Large intestine (tissue), 3 donors: Measurements from ENCODE around the gene CMIP. TPM values are rescaled to one million over a fixed set of nuclear protein-coding genes. Genes with fewer than 3 reads are reported as not detected.
A peak's percentile ranks its signal among the peaks of the same experiment; 100 is the strongest.
"Not testable (repeated sequence)": the region's sequence is repeated elsewhere in the genome, so short reads cannot be mapped to it uniquely, and the experiment has no call there.

Source experiments
- DNase-seq, 2 donors: peaks; one replicate each; pipeline versions ENCODE4 v3.0.0 to v3.0.0-alpha.2; 2013
- H3K27ac ChIP-seq: one replicate; pipeline ENCODE4 v1.5.1; 2013; ENCODE audit warnings: low read length
- H3K27me3 ChIP-seq: 2 replicates; pipeline ENCODE4 v1.6.1; 2013; ENCODE audit warnings: low read length; ENCODE audit not compliant: control insufficient read depth, insufficient read depth
- H3K36me3 ChIP-seq: 2 replicates; pipeline ENCODE4 v1.6.1; 2013; ENCODE audit warnings: low read length; ENCODE audit not compliant: control insufficient read depth, insufficient read depth
- H3K4me1 ChIP-seq: one replicate; pipeline ENCODE4 v1.6.1; 2013; ENCODE audit warnings: low read length; ENCODE audit not compliant: control insufficient read depth, insufficient read depth
- H3K4me3 ChIP-seq: one replicate; pipeline ENCODE4 v1.5.1; 2013; ENCODE audit warnings: low read length
- H3K9me3 ChIP-seq: one replicate; pipeline ENCODE4 v1.6.1; 2013; ENCODE audit warnings: mild to moderate bottlenecking, low read depth, low read length, moderate library complexity; ENCODE audit not compliant: control insufficient read depth
- WGBS: methylation state at CpG from one replicate; pipeline ENCODE4 v1.1.5; 2013; ENCODE audit warnings: low lambda C conversion rate; ENCODE audit not compliant: insufficient coverage; 5-methylcytosine and 5-hydroxymethylcytosine counted together
- polyA plus RNA-seq: library from polyadenylated mRNA; unstranded; fragments of 120-200 nt; gene quantifications from one replicate; pipeline ENCODE4 v1.2.1, GENCODE V29; 2013

Gene CMIP
- polyA plus RNA-seq, 1 donor = 64.5 TPM

- no peak overlapping the region for H3K4me3 ChIP-seq
- H3K9me3 ChIP-seq = no peaks in the 10 kb centered on the region
- no peaks in the 10 kb centered on the region for H3K36me3 ChIP-seq
- H3K27me3 ChIP-seq = no peaks in the 10 kb centered on the region
- H3K27ac ChIP-seq = no peak overlapping the region
- 100% methylated on average over 1 of the region's 4 CpGs for WGBS
- no peak for DNase-seq
- H3K4me1 ChIP-seq = peaks cover 63% of the 10 kb centered on the region
Measured at GRCh38 chr16:81571175-81571574, 126.6 kb downstream of the CMIP start.

- H3K4me3 ChIP-seq = no peak overlapping the region
- no peaks in the 10 kb centered on the region for H3K9me3 ChIP-seq
- H3K27me3 ChIP-seq = no peaks in the 10 kb centered on the region
- WGBS = no CpG with 5 or more reads among the region's 24 CpGs
- H3K36me3 ChIP-seq = no peaks in the 10 kb centered on the region
- H3K4me1 ChIP-seq = peaks cover 58% of the 10 kb centered on the region
- peak overlapping the region; percentile 82 for H3K27ac ChIP-seq
- DNase-seq = no peak
Measured at GRCh38 chr16:81571592-81572385, 127.2 kb downstream of the CMIP start.

GRCh38 chr16:81572386-81573144, 128.0 kb downstream of the CMIP start:
- Histone ChIP-seq H3K27me3 (no peaks in the 10 kb centered on the region), H3K36me3 (no peaks in the 10 kb centered on the region), H3K4me3 (no peak overlapping the region), H3K4me1 (peaks cover 50% of the 10 kb centered on the region), H3K27ac (peak overlapping the region; percentile 82), H3K9me3 (no peaks in the 10 kb centered on the region)
- WGBS = no CpG with 5 or more reads among the region's 20 CpGs
- DNase-seq = peak; percentile 72 to 93

GRCh38 chr16:81573533-81574020, 129.0 kb downstream of the CMIP start:
- peaks cover 3% of the 10 kb centered on the region for H3K36me3 ChIP-seq
- no CpG with 5 or more reads among the region's 7 CpGs for WGBS
- H3K4me3 ChIP-seq = no peak overlapping the region
- H3K27ac ChIP-seq = peak overlapping the region; percentile 82
- no peaks in the 10 kb centered on the region for H3K9me3 ChIP-seq
- no peak for DNase-seq
- H3K4me1 ChIP-seq = peaks cover 40% of the 10 kb centered on the region
- no peaks in the 10 kb centered on the region for H3K27me3 ChIP-seq

- no CpG with 5 or more reads among the region's 7 CpGs for WGBS
- no peak for DNase-seq
- Histone ChIP-seq H3K27ac (peak overlapping the region; percentile 82), H3K9me3 (no peaks in the 10 kb centered on the region), H3K27me3 (no peaks in the 10 kb centered on the region), H3K36me3 (peaks cover 3% of the 10 kb centered on the region), H3K4me3 (no peak overlapping the region), H3K4me1 (peaks cover 38% of the 10 kb centered on the region)
Measured at GRCh38 chr16:81574168-81574567, 129.6 kb downstream of the CMIP start.

- Histone ChIP-seq H3K27me3 (no peaks in the 10 kb centered on the region), H3K4me1 (peaks cover 30% of the 10 kb centered on the region), H3K36me3 (peaks cover 3% of the 10 kb centered on the region), H3K9me3 (no peaks in the 10 kb centered on the region), H3K4me3 (no peak overlapping the region), H3K27ac (no peak overlapping the region)
- no CpG with 5 or more reads among the region's 6 CpGs for WGBS
- no peak for DNase-seq
Measured at GRCh38 chr16:81575307-81575706, 130.7 kb downstream of the CMIP start.

- no CpG with 5 or more reads among the region's 6 CpGs for WGBS
- no peaks in the 10 kb centered on the region for H3K9me3 ChIP-seq
- no peaks in the 10 kb centered on the region for H3K27me3 ChIP-seq
- no peak overlapping the region for H3K27ac ChIP-seq
- no peak overlapping the region for H3K4me3 ChIP-seq
- H3K4me1 ChIP-seq = peaks cover 26% of the 10 kb centered on the region
- peaks cover 3% of the 10 kb centered on the region for H3K36me3 ChIP-seq
- DNase-seq = no peak
Measured at GRCh38 chr16:81575834-81576233, 131.2 kb downstream of the CMIP start.

- Histone ChIP-seq H3K4me3 (no peak overlapping the region), H3K9me3 (no peaks in the 10 kb centered on the region), H3K27me3 (no peaks in the 10 kb centered on the region), H3K36me3 (peaks cover 3% of the 10 kb centered on the region), H3K4me1 (peaks cover 29% of the 10 kb centered on the region), H3K27ac (no peak overlapping the region)
- no CpG with 5 or more reads among the region's 1 CpG for WGBS
- DNase-seq = no peak
Measured at GRCh38 chr16:81576696-81577095, 132.1 kb downstream of the CMIP start.

- not testable (repeated sequence) for H3K27ac ChIP-seq, H3K9me3 ChIP-seq, DNase-seq, H3K36me3 ChIP-seq, H3K27me3 ChIP-seq, H3K4me3 ChIP-seq
- H3K4me1 ChIP-seq = peaks cover 27% of the 10 kb centered on the region
Measured at GRCh38 chr16:81577272-81577671, 132.7 kb downstream of the CMIP start.

GRCh38 chr16:81578076-81578475, 133.5 kb downstream of the CMIP start:
- WGBS = 100% methylated on average over 1 of the region's 2 CpGs
- Histone ChIP-seq H3K27ac (no peak overlapping the region), H3K36me3 (peaks cover 3% of the 10 kb centered on the region), H3K4me1 (peaks cover 30% of the 10 kb centered on the region), H3K9me3 (no peaks in the 10 kb centered on the region), H3K4me3 (no peak overlapping the region), H3K27me3 (no peaks in the 10 kb centered on the region)
- no peak for DNase-seq
